Activated CD8-positive, alpha-beta memory T cell treated with anti-CD3 and anti-CD28 coated beads, Interleukin-2, amount 50 U/mL, for 24 hours (primary cell): ENCODE measurements around the gene IGSF9B.

Experiments used
- DNase-seq: peaks from one replicate; pipeline ENCODE4 v3.0.0-alpha.2; 2020; ENCODE audit errors: extremely low read depth

The IGSF9B gene

DNA sequence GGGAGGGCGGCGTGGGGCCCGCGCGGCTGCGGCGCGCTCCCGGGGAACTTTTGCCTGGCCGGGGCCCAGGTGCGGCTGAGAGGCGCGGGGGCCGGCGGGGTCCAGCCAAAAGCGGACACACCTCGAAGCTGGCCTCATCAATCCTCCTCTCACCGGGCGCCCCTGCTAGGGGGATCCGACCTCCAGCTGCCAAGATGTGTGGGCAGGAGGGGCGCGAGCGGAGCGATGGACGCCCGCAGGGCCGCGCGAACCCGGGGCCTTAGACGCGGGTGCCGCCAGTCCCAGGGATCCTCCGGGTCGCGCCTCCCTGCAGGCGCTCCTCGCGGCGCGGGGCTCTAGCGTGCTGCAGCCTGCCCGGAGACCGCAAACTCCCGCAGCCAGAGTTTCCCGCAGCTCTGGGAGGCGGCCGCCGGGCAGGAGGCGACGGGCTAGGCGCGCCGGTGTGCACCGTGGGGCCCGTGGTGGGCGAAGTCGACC is 785 bp downstream of the IGSF9B start:
- no peak for DNase-seq

GRCh38 chr11:133955081-133955891 is 1.5 kb downstream of the IGSF9B start:
- no peak for DNase-seq

- no peak for DNase-seq
Observed at GRCh38 chr11:133953999-133954398, 2.8 kb downstream of the IGSF9B start.

- no peak for DNase-seq
Observed at GRCh38 chr11:133953547-133953946, 3.2 kb downstream of the IGSF9B start.

GRCh38 chr11:133952199-133953190 is 4.3 kb downstream of the IGSF9B start:
- no peak for DNase-seq

DNA sequence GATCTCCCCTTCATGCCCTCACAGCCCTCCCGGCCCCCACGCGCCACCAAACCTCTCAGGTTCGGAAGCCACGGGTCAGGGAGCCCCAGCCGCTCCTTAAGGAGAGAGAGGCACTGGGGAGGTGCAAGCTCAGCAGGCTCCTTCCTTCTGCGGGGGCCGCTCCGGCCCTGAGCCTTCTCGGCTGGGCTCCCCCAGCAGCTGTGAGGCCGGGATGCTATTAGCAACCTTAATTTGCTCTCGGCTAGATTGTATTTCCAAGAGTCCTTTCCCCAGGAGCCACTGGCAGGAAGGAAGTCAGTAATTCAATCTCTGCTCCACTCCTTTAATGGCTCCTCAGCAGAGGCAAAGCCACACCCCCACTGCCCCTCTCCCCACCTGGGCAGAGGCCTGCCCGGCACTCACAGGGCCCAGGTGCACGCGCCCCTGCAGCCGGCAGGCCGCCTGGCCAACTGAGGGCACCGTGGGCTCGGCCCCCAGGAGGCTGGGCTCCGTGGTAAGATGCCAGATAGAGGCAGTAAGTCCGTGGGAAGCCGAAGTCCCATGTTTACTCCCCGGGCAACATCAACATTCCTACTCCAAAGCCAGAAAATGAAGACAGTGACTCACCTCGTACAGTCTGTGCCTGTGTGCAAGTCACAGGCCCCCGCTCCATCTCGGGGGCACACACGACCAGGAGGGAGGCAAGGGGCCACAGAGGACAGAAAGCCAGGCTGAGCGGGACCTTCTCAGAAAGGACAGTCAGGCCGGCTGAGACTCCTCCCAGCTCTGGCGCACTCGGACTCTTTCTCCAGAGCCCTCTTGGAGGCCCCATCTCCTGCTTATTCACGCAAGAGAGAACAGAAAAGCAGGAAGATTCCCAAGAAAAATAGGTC is 5.2 kb downstream of the IGSF9B start:
- DNase-seq: no peak

GRCh38 chr11:133950874-133951326 is 5.9 kb downstream of the IGSF9B start:
- no peak for DNase-seq

- DNase-seq: no peak
Observed at GRCh38 chr11:133950421-133950820, 6.3 kb downstream of the IGSF9B start.

DNA sequence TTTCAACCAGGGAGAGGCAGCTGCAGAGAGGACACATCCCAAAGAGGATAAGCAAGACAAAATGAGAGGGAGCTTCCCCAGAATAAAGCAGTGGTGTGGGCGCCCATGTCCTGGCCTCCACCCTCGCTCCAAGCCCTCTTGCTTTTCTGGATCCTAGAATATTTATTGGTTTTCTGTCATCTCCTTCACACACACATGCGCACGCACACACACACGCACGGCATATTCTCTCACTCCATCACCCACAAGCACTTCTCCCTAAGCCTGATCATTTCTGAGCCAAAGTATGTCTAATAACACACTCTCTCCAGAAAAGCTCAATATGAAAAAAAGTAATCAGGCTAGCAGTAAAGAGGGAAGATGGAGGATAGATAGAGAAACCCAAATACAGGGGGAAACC is 7.6 kb downstream of the IGSF9B start:
- no peak for DNase-seq

DNA sequence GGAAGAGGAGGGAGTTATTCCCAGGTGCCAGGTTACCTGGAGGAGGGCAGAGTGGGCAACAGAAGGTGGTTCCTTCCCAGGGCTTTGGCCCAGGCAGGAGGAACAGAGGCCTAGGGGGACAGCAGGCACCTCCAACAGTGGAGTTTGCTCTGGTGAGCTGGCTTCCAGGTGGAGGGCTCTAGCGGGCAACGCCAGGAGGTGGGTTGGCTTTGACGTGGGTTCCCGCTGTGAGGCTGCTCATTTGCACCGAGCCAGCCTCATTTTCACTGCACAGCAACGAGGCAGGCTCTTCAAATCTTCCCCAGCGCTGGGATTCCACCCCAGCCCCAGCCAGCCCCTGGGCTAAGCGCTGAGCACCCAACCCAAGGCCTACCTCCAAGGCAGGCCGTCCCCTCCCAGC is 8.1 kb downstream of the IGSF9B start:
- no peak for DNase-seq

GRCh38 chr11:133947321-133947756 is 9.4 kb downstream of the IGSF9B start:
- no peak for DNase-seq

GRCh38 chr11:133946541-133947318 is 10.0 kb downstream of the IGSF9B start:
- DNase-seq: no peak

DNA sequence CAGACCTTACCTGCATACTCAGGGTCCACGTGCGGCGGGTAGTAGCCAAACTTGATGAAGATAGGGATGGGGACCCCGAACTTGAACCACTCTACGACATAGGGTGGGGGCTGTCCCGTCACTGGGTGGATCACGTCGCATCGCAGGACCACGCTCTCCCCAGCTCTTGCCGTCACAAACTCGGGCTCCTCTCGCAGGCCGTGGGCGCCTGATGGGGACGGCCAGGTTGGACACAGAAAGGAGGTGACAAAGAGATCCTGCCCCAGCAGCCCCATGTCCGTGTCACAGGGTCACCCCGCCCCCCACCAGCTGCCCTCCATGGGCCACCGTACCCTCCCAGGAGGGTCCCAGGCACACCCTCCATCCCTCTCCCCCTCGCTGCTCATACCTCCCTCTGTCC is 10.7 kb downstream of the IGSF9B start:
- DNase-seq: no peak

DNA sequence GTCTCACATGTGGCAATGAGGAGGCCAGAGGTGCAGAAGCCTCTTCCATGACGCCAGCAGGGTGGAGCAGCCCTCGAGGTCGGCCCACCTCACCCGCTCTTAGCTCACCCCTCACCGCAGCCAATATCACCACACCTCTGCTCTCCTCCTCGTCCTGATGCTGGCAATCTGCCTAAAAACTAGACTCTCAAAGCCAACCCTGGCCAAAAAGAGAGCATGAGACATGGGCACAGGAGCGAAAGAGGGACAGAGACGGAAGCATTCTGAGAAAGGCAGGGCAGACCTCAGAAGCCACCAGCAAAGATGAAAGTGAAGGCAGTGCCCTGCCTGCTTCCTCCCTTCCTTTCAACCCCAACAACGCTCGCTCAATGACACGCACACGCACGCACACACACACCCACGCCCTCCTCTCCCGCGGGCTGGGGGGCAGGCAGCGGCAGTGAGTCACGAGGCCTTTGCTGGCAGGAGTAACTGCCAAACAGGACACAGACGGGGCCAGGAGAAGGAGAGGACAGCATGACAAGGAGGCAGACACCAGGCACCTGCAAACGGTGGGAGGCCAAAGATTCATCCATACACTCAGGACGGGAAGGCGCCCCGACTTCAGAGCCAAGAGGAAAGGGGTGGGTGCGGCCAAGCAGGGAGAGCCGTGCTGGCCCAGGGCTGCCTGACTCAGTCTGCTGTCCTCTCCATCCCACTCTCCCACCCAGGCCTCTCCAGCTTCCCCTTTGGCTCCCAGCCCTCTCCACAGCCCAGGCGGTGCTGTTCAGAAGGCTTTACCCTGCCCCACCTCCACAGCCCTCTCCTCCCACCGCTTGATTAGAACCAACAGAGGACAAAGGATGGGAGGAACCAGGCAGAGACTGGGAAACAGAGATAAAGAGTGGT is 11.4 kb downstream of the IGSF9B start:
- peak; percentile 65 for DNase-seq

GRCh38 chr11:133943950-133944698 is 12.6 kb downstream of the IGSF9B start:
- DNase-seq: no peak

DNA sequence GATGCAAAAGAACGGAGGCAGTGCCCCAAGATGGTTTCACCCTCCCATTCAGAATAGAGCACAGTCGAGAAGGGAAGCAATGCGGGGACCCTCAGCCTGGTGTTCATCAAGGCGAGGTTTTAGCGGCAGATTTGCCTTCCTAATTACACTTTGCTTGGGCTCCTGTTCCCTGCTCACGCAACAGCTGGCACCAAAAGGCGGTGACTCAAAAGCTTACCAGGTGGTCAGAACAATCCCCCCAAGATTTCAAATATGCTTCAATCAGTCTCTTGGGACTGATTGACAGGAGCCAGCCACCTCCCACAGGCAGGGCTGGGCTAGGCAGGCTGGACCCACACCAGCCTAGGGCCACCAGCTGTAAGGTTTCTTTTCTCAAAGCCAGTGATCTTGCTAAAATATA is 14.2 kb downstream of the IGSF9B start:
- no peak for DNase-seq

GRCh38 chr11:133941546-133941945 is 15.2 kb downstream of the IGSF9B start:
- DNase-seq: no peak

DNA sequence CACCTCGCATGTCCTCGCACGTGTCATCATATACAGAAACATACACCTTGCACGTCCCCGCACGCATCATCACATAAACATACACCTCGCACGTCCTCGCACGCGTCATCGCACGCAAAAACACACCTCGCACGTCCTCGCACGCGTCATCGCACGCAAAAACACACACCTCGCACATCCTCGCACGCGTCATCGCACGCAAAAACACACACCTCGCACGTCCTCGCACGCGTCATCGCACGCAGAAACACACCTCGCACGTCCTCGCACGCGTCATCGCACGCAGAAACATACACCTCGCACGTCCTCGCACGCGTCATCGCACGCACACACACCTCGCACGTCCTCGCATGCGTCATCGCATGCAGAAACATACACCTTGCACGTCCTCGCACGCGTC is 16.7 kb downstream of the IGSF9B start:
- DNase-seq: no peak

- DNase-seq: no peak
Observed at GRCh38 chr11:133939558-133939957, 17.2 kb downstream of the IGSF9B start.
